SK-N-SH (cell line): ENCODE results near the gene KAT8. TPM values are rescaled to one million over a fixed set of nuclear protein-coding genes. Genes with fewer than 3 reads are reported as not detected.
"Not testable (repeated sequence)": the region's sequence is repeated elsewhere in the genome, so short reads cannot be mapped to it uniquely, and the experiment has no call there.

ENCODE experiments used
- CTCF ChIA-PET: fragments of 300-600, 350-600 bp; formaldehyde crosslinking; extraction: SDS; loops from one replicate; lab custom pipeline; 2021; lab: Yijun Ruan, JAX
- POLR2A ChIA-PET: fragments of 350-600 bp; sonication (Branson Sonifier 250); formaldehyde crosslinking; extraction: SDS; loops from one replicate; lab custom pipeline; 2020; ENCODE audit warnings: antibody characterized with exemption, inconsistent platforms; lab: Yijun Ruan, JAX
- DNase-seq: peaks from one replicate; pipeline ENCODE4 v3.0.0; 2012
- H2AFZ ChIP-seq: fragments of 200-600 bp; sonication (generic); 2 replicates; pipeline ENCODE4 v1.8.1; 2016; ENCODE audit warnings: antibody characterized with exemption, mild to moderate bottlenecking, low read depth
- H3F3A ChIP-seq: fragments of 200-600 bp; sonication (generic); replicated peaks from 2 replicates; pipeline ENCODE3; 2016; ENCODE audit warnings: antibody characterized with exemption, mild to moderate bottlenecking; ENCODE audit not compliant: insufficient read depth
- H3K27ac ChIP-seq, 2 experiments: fragments of 200-500 bp in 1 of 2; fragments of 200-600 bp in 1 of 2; sonication (Bioruptor generic) in 1 of 2; sonication (generic), shearing (Covaris generic) in 1 of 2; 2 replicates each; pipeline versions ENCODE4 v1.5.1 to v1.6.1; 2014 to 2016; ENCODE audit warnings: low read depth in 2 of 2, inconsistent platforms in 1 of 2, low read length in 1 of 2, mild to moderate bottlenecking in 1 of 2, mixed read lengths in 1 of 2
- H3K27me3 ChIP-seq: fragments of 200-600 bp; sonication (generic), shearing (Covaris generic); 2 replicates; pipeline ENCODE4 v1.6.1; 2016; ENCODE audit warnings: mixed run types; ENCODE audit not compliant: insufficient read depth
- H3K36me3 ChIP-seq, 2 experiments: fragments of 200-500 bp in 1 of 2; fragments of 200-600 bp in 1 of 2; sonication (Bioruptor generic) in 1 of 2; sonication (generic) in 1 of 2; replicated peaks in 1 of 2; 2 replicates each; pipeline versions ENCODE3 to v1.5.1; 2014 to 2016; ENCODE audit warnings: low read length in 1 of 2, mild to moderate bottlenecking in 1 of 2; ENCODE audit not compliant: insufficient read depth in 2 of 2, control insufficient read depth in 1 of 2
- H3K4me1 ChIP-seq, 2 experiments: fragments of 200-500 bp in 1 of 2; fragments of 200-600 bp in 1 of 2; sonication (Bioruptor generic) in 1 of 2; sonication (generic), shearing (Covaris generic) in 1 of 2; 2 replicates each; pipeline versions ENCODE4 v1.5.1 to v1.6.1; 2014 to 2016; ENCODE audit warnings: low read depth in 1 of 2, low read length in 1 of 2, mixed run types in 1 of 2; ENCODE audit not compliant: insufficient read depth in 2 of 2, control insufficient read depth in 1 of 2
- H3K4me2 ChIP-seq: fragments of 200-600 bp; sonication (generic), shearing (Covaris generic); 2 replicates; pipeline ENCODE4 v1.6.1; 2017; ENCODE audit warnings: mixed run types
- H3K4me3 ChIP-seq, 2 experiments: fragments of 200-500 bp in 1 of 2; fragments of 200-600 bp in 1 of 2; sonication (Bioruptor generic) in 1 of 2; sonication (generic), shearing (Covaris generic) in 1 of 2; 2 replicates each; pipeline versions ENCODE4 v1.5.1 to v1.8.1; 2014 to 2016; ENCODE audit warnings: low read depth in 2 of 2, inconsistent platforms in 1 of 2, low read length in 1 of 2, mild to moderate bottlenecking in 1 of 2, mixed read lengths in 1 of 2, moderate library complexity in 1 of 2
- H3K79me2 ChIP-seq: fragments of 200-600 bp; sonication (generic); 2 replicates; pipeline ENCODE4 v1.8.1; 2017; ENCODE audit warnings: mild to moderate bottlenecking; ENCODE audit not compliant: insufficient read depth
- H3K9ac ChIP-seq: fragments of 200-600 bp; sonication (generic); 2 replicates; pipeline ENCODE4 v1.6.1; 2017; ENCODE audit warnings: mixed run types
- H3K9me2 ChIP-seq: fragments of 200-600 bp; sonication (generic); 2 replicates; pipeline ENCODE4 v1.6.1; 2017; ENCODE audit warnings: mixed run types
- H3K9me3 ChIP-seq: fragments of 200-600 bp; sonication (generic); 2 replicates; pipeline ENCODE4 v1.6.1; 2017; ENCODE audit warnings: mixed run types, mild to moderate bottlenecking, moderate library complexity
- H4K20me1 ChIP-seq: fragments of 200-600 bp; sonication (generic); 2 replicates; pipeline ENCODE4 v1.6.1; 2017; ENCODE audit warnings: mild to moderate bottlenecking, mixed run types; ENCODE audit not compliant: insufficient read depth
- EZH2phosphoT487 ChIP-seq: fragments of 200-600 bp; sonication (generic); IDR thresholded peaks from 2 replicates; pipeline ENCODE4 v1.6.1; 2017; ENCODE audit warnings: low read depth, mixed run types, mild to moderate bottlenecking, antibody characterized with exemption, moderate library complexity, borderline replicate concordance
- FOSL2 ChIP-seq: IDR thresholded peaks from 2 replicates; pipeline ENCODE4 v1.4.0; 2012; ENCODE audit warnings: low read depth, mild to moderate bottlenecking, moderate library complexity, borderline replicate concordance
- FOXM1 ChIP-seq: IDR thresholded peaks from 2 replicates; pipeline ENCODE4 v1.4.0; 2012; ENCODE audit warnings: low read depth, mild to moderate bottlenecking
- GABPA ChIP-seq: IDR thresholded peaks from 2 replicates; pipeline ENCODE4 v1.4.0; 2012; ENCODE audit warnings: low read depth, mild to moderate bottlenecking
- JUND ChIP-seq: IDR thresholded peaks from 2 replicates; pipeline ENCODE4 v1.4.0; 2012
- MXI1 ChIP-seq: IDR thresholded peaks from 2 replicates; pipeline ENCODE4 v1.6.1; 2012; ENCODE audit warnings: mild to moderate bottlenecking, low read depth, low read length, improper control_type of control experiment
- POLR2AphosphoS5 ChIP-seq: IDR thresholded peaks from 2 replicates; pipeline ENCODE4 v1.6.1; 2012; ENCODE audit warnings: low read depth, low read length
- RAD21 ChIP-seq: IDR thresholded peaks from 2 replicates; pipeline ENCODE4 v1.6.1; 2012; ENCODE audit warnings: mild to moderate bottlenecking, low read length
- RFX5 ChIP-seq: IDR thresholded peaks from 2 replicates; pipeline ENCODE4 v1.6.1; 2012; ENCODE audit warnings: mild to moderate bottlenecking, improper control_type of control experiment, low read length
- SMC3 ChIP-seq: IDR thresholded peaks from 2 replicates; pipeline ENCODE4 v1.6.1; 2012; ENCODE audit warnings: low read depth, low read length, improper control_type of control experiment
- TCF12 ChIP-seq: IDR thresholded peaks from 2 replicates; pipeline ENCODE4 v1.4.0; 2012
- TEAD4 ChIP-seq: IDR thresholded peaks from 2 replicates; pipeline ENCODE4 v1.4.0; 2012; ENCODE audit warnings: mild to moderate bottlenecking, borderline replicate concordance; ENCODE audit not compliant: insufficient read depth
- WGBS: methylation state at CpG from one replicate; pipeline ENCODE4 v1.1.6; 2017; ENCODE audit warnings: low lambda C conversion rate; 5-methylcytosine and 5-hydroxymethylcytosine counted together
- polyA plus RNA-seq, 3 experiments: library from polyadenylated mRNA; depleted of rRNA; stranded (reverse); fragments of >200 nt; gene quantifications; 2 replicates each; pipeline ENCODE4 v1.2.3, GENCODE V29; 2012
- TF ChIP-seq, protein P1 (sequence below): IDR thresholded peaks from 2 replicates; pipeline ENCODE4; 2012
- TF ChIP-seq, protein P2 (sequence below): IDR thresholded peaks from 2 replicates; pipeline ENCODE4 v1.4.0; 2012; ENCODE audit warnings: low read depth, borderline replicate concordance

KAT8 gene
- polyA plus RNA-seq, 1 of the 3 experiments (the other 2 are of a cell fraction): 52.0 TPM

DNA sequence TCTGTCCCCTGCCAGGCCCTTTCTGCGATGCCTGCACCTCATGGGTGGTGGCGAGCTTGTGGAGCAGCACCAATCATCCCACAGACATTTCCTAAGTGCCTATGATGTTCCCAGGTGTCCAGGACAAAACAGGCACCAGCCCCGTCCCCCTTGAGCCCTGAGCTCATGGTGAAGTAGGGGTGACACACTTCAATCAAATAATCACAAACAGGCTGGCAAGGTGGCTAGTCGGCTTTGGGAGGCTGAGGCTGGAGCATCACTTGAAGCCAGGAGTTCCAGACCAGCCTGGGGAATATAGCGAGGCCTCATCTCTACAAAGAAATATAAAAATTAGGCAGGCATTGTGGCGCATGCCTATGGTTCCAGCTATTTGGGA, 18.8 kb downstream of the KAT8 start:
- TF ChIP-seq POLR2AphosphoS5: no peak
- TF ChIP-seq, protein P1, sequence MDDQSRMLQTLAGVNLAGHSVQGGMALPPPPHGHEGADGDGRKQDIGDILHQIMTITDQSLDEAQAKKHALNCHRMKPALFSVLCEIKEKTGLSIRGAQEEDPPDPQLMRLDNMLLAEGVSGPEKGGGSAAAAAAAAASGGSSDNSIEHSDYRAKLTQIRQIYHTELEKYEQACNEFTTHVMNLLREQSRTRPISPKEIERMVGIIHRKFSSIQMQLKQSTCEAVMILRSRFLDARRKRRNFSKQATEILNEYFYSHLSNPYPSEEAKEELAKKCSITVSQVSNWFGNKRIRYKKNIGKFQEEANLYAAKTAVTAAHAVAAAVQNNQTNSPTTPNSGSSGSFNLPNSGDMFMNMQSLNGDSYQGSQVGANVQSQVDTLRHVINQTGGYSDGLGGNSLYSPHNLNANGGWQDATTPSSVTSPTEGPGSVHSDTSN: no peak
- TF ChIP-seq GABPA: no peak
- TF ChIP-seq RAD21: no peak
- TF ChIP-seq, protein P2, sequence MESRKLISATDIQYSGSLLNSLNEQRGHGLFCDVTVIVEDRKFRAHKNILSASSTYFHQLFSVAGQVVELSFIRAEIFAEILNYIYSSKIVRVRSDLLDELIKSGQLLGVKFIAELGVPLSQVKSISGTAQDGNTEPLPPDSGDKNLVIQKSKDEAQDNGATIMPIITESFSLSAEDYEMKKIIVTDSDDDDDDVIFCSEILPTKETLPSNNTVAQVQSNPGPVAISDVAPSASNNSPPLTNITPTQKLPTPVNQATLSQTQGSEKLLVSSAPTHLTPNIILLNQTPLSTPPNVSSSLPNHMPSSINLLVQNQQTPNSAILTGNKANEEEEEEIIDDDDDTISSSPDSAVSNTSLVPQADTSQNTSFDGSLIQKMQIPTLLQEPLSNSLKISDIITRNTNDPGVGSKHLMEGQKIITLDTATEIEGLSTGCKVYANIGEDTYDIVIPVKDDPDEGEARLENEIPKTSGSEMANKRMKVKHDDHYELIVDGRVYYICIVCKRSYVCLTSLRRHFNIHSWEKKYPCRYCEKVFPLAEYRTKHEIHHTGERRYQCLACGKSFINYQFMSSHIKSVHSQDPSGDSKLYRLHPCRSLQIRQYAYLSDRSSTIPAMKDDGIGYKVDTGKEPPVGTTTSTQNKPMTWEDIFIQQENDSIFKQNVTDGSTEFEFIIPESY: no peak
- TF ChIP-seq SMC3: no peak
- no peak for TF ChIP-seq RFX5
- no peak for TF ChIP-seq EZH2phosphoT487
- no peak for TF ChIP-seq MXI1
- no peak for TF ChIP-seq TEAD4
- no peak for TF ChIP-seq FOXM1
- no peak for TF ChIP-seq FOSL2
- TF ChIP-seq TCF12: no peak
- TF ChIP-seq JUND: no peak
- TF ChIP-seq, all 33 proteins: peak for 0
- Histone ChIP-seq H3K27me3 (no peaks in the 10 kb centered on the region), H3F3A (no peaks in the 10 kb centered on the region), H3K9me2 (no peaks in the 10 kb centered on the region), H3K4me1 (peaks cover 5 to 32% of the 10 kb centered on the region in 2 experiments; a peak in 2 of 4 replicates), H3K27ac (no peak overlapping the region), H3K4me3 (no peak overlapping the region), H2AFZ (no peak overlapping the region), H3K9ac (no peak overlapping the region), H3K79me2 (no peaks in the 10 kb centered on the region), H3K9me3 (no peaks in the 10 kb centered on the region), H4K20me1 (no peaks in the 10 kb centered on the region), H3K4me2 (no peak overlapping the region), H3K36me3 (peaks cover 0 to 5% of the 10 kb centered on the region in 2 experiments)
- 86% methylated on average over 5 of the region's 6 CpGs for WGBS
- POLR2A ChIA-PET: interaction anchor here (3.9 kb wide), 1 partner anchor 19 kb away, joined by 15 read pairs; the partner anchor contains the start of gene KAT8
- no peak for DNase-seq
- CTCF ChIA-PET: interaction anchor here (1.0 kb wide), 1 partner anchor 152 kb away, joined by 3 read pairs; no protein-coding TSS in a partner anchor

DNA sequence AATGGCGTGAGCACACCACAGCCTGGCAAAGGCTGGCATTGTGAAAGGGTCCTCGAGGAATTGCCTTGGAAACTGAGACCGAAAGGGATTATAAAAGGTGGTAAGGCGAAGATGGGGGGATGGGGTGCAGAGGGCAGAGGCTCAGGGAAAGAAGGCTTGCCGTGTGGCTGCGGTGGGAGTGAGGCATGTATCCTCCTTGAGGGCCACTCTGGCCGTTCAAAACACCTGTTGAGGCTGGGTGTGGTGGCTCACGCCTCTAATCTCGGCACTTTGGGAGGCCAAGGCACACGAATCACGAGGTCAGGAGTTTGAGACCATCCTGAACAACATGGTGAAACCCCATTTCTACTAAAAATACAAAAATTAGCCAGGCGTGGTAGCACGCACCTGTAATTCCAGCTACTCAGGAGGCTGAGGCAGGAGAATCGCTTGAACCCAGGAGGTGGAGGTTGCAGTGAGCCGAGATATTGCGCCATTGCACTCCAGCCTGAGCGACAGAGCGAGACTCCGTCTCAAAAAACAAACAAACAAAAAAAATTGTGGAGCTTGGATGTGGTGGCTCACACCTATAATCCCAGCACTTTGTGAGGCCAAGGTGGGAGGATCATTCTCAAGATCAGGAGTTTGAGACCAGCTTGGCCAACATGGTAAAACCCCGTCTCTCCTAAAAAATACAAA, 19.5 kb downstream of the KAT8 start:
- not testable (repeated sequence) for H3K36me3 ChIP-seq, H3F3A ChIP-seq, H3K79me2 ChIP-seq, H2AFZ ChIP-seq, H3K9ac ChIP-seq, H3K9me3 ChIP-seq, H3K4me3 ChIP-seq, H3K4me2 ChIP-seq, H3K27ac ChIP-seq, DNase-seq, H3K27me3 ChIP-seq, H3K9me2 ChIP-seq, H4K20me1 ChIP-seq
- peaks cover 12 to 38% of the 10 kb centered on the region in 2 experiments; a peak in 2 of 4 replicates for H3K4me1 ChIP-seq
- 87% methylated on average over 20 of the region's 20 CpGs for WGBS
- POLR2A ChIA-PET: interaction anchor here (0.6 to 0.7 kb wide), 2 partner anchors 22 to 185 kb away, joined by 3 read pairs; no protein-coding TSS in a partner anchor
- CTCF ChIA-PET: interaction anchor here (1.0 kb wide), 1 partner anchor 152 kb away, joined by 3 read pairs; no protein-coding TSS in a partner anchor
